ENCODE measurements around the gene CLDN9. TPM values are rescaled to one million over a fixed set of nuclear protein-coding genes. Genes with fewer than 3 reads are reported as not detected.
A peak's percentile ranks its signal among the peaks of the same experiment; 100 is the strongest.

Gene CLDN9
- total and polyA plus RNA-seq, 8 donors = 1.7 to 12.1 (median 3.0) TPM

- H3K4me1 ChIP-seq = peaks cover 0 to 16% (median 10%) of the 10 kb centered on the region in 3 donors
- ATAC-seq (no peak), DNase-seq (no peak), FAIRE-seq (no peak)
- WGBS, 2 donors = 80 to 86% methylated on average over 14 of the region's 14 CpGs
- no peaks in the 10 kb centered on the region for H3K9me3 ChIP-seq
- peak overlapping the region in 2 of 4 donors; percentile 90 to 92 for H3K27ac ChIP-seq
- no peaks in the 10 kb centered on the region for H3K27me3 ChIP-seq
- H3K4me3 ChIP-seq = no peak overlapping the region
- TF ChIP-seq CTCF (IDR thresholded peaks at IDR 0.05) = no peak
- no peaks in the 10 kb centered on the region for H3K36me3 ChIP-seq
- intact Hi-C loops (cut with DNase I) = no loop called here
Observed at GRCh38 chr16:3060339-3061127, 47.8 kb downstream of the CLDN9 start.

- Histone ChIP-seq H3K4me1 (peaks cover 0 to 16% (median 10%) of the 10 kb centered on the region in 3 donors), H3K36me3 (no peaks in the 10 kb centered on the region), H3K9me3 (no peaks in the 10 kb centered on the region), H3K27me3 (no peaks in the 10 kb centered on the region), H3K4me3 (no peak overlapping the region), H3K27ac (no peak overlapping the region)
- intact Hi-C loops (cut with DNase I) = no loop called here
- ATAC-seq = no peak
- DNase-seq = no peak
- TF ChIP-seq CTCF (IDR thresholded peaks at IDR 0.05) = no peak
- FAIRE-seq = no peak
- 91 to 95% methylated on average over 6 of the region's 6 CpGs for WGBS, 2 donors
Observed at GRCh38 chr16:3062553-3062952, 49.8 kb downstream of the CLDN9 start.

- no peak overlapping the region for H3K27ac ChIP-seq
- H3K9me3 ChIP-seq = no peaks in the 10 kb centered on the region
- DNase-seq (no peak), ATAC-seq (no peak), FAIRE-seq (no peak)
- H3K27me3 ChIP-seq = no peaks in the 10 kb centered on the region
- intact Hi-C loops (cut with DNase I) = no loop called here
- no peak overlapping the region for H3K4me3 ChIP-seq
- peaks cover 0 to 16% (median 10%) of the 10 kb centered on the region in 3 donors for H3K4me1 ChIP-seq
- H3K36me3 ChIP-seq = no peaks in the 10 kb centered on the region
- no peak for TF ChIP-seq CTCF (IDR thresholded peaks at IDR 0.05)
- WGBS, 2 donors = 95 to 96% methylated on average over 8 of the region's 8 CpGs
Observed at GRCh38 chr16:3063625-3064386, 51.1 kb downstream of the CLDN9 start.

Other genes with a start within 250 kb of the CLDN9 start
- gene ELOB, start 235.6 kb upstream of the CLDN9 start, total RNA-seq = 100 to 1,000 TPM in 2 of 6 donors, 10 to 100 TPM in 4; 69.9 to 107 (median 95.0) TPM
- 100 to 1,000 TPM; 157 to 318 TPM for gene ELOB, start 235.6 kb upstream of the CLDN9 start, polyA plus RNA-seq
- not detected for gene PRSS33, start 225.4 kb upstream of the CLDN9 start, total RNA-seq
- under 1 TPM in 1 of 2 donors, not detected in 1; 0.05 TPM for gene PRSS33, start 225.4 kb upstream of the CLDN9 start, polyA plus RNA-seq
- not detected for gene PRSS41, start 214.5 kb upstream of the CLDN9 start, total RNA-seq
- gene PRSS41, start 214.5 kb upstream of the CLDN9 start, polyA plus RNA-seq = not detected
- 1 to 10 TPM in 4 of 6 donors, under 1 TPM in 1, not detected in 1; 0.60 to 3.2 (median 1.4) TPM for gene PRSS21, start 195.7 kb upstream of the CLDN9 start, total RNA-seq
- under 1 TPM; 0.59 to 0.99 TPM for gene PRSS21, start 195.7 kb upstream of the CLDN9 start, polyA plus RNA-seq
- 1 to 10 TPM in 1 of 6 donors, under 1 TPM in 5; 0.43 to 1.5 (median 0.80) TPM for gene ZG16B, start 182.6 kb upstream of the CLDN9 start, total RNA-seq
- gene ZG16B, start 182.6 kb upstream of the CLDN9 start, polyA plus RNA-seq = 1 to 10 TPM in 1 of 2 donors, under 1 TPM in 1; 0.65 to 1.7 TPM
- gene PRSS22, start 154.8 kb upstream of the CLDN9 start, total RNA-seq = 10 to 100 TPM in 3 of 6 donors, 1 to 10 TPM in 3; 8.4 to 28.5 (median 13.1) TPM
- gene PRSS22, start 154.8 kb upstream of the CLDN9 start, polyA plus RNA-seq = 10 to 100 TPM; 48.7 to 59.5 TPM
- 10 to 100 TPM in 1 of 6 donors, 1 to 10 TPM in 5; 5.8 to 10.1 (median 7.7) TPM for gene FLYWCH2, start 129.7 kb upstream of the CLDN9 start, total RNA-seq
- 10 to 100 TPM; 18.2 to 26.1 TPM for gene FLYWCH2, start 129.7 kb upstream of the CLDN9 start, polyA plus RNA-seq
- 10 to 100 TPM; 11.5 to 18.6 (median 14.9) TPM for gene FLYWCH1, start 101.0 kb upstream of the CLDN9 start, total RNA-seq
- gene FLYWCH1, start 101.0 kb upstream of the CLDN9 start, polyA plus RNA-seq = 10 to 100 TPM; 31.5 to 40.4 TPM
- under 1 TPM in 3 of 6 donors, not detected in 3; 0.09 to 0.32 (median 0.16) TPM for gene KREMEN2, start 48.6 kb upstream of the CLDN9 start, total RNA-seq
- gene KREMEN2, start 48.6 kb upstream of the CLDN9 start, polyA plus RNA-seq = under 1 TPM; 0.07 to 0.27 TPM
- 1 to 10 TPM; 5.3 to 9.1 (median 6.3) TPM for gene PAQR4, start 43.6 kb upstream of the CLDN9 start, total RNA-seq
- gene PAQR4, start 43.6 kb upstream of the CLDN9 start, polyA plus RNA-seq = 10 to 100 TPM in 1 of 2 donors, 1 to 10 TPM in 1; 6.6 to 12.5 TPM
- gene PKMYT1, start 32.5 kb upstream of the CLDN9 start, total RNA-seq = 1 to 10 TPM in 3 of 6 donors, under 1 TPM in 3; 0.28 to 1.7 (median 1.1) TPM
- gene PKMYT1, start 32.5 kb upstream of the CLDN9 start, polyA plus RNA-seq = 1 to 10 TPM; 3.7 to 4.8 TPM
- 1 to 10 TPM in 2 of 6 donors, under 1 TPM in 4; 0.37 to 5.1 (median 0.73) TPM for gene CLDN6, start 5.3 kb downstream of the CLDN9 start, total RNA-seq
- gene CLDN6, start 5.3 kb downstream of the CLDN9 start, polyA plus RNA-seq = 1 to 10 TPM in 1 of 2 donors, under 1 TPM in 1; 0.12 to 3.2 TPM
- gene TNFRSF12A, start 7.4 kb downstream of the CLDN9 start, total RNA-seq = 10 to 100 TPM; 26.8 to 91.1 (median 66.7) TPM
- 100 to 1,000 TPM; 166 to 185 TPM for gene TNFRSF12A, start 7.4 kb downstream of the CLDN9 start, polyA plus RNA-seq
- 10 to 100 TPM; 10.5 to 24.1 (median 12.4) TPM for gene HCFC1R1, start 11.0 kb downstream of the CLDN9 start, total RNA-seq
- 100 to 1,000 TPM in 1 of 2 donors, 10 to 100 TPM in 1; 93.1 to 119 TPM for gene HCFC1R1, start 11.0 kb downstream of the CLDN9 start, polyA plus RNA-seq
- gene THOC6, start 11.1 kb downstream of the CLDN9 start, total RNA-seq = 10 to 100 TPM in 1 of 6 donors, 1 to 10 TPM in 5; 6.2 to 13.0 (median 7.7) TPM
- gene THOC6, start 11.1 kb downstream of the CLDN9 start, polyA plus RNA-seq = 10 to 100 TPM; 33.2 to 38.2 TPM
- 100 to 1,000 TPM in 1 of 6 donors, 10 to 100 TPM in 5; 48.9 to 106 (median 64.3) TPM for gene BICDL2, start 24.0 kb downstream of the CLDN9 start, total RNA-seq
- gene BICDL2, start 24.0 kb downstream of the CLDN9 start, polyA plus RNA-seq = 100 to 1,000 TPM; 126 to 325 TPM
- gene MMP25, start 33.6 kb downstream of the CLDN9 start, total RNA-seq = 1 to 10 TPM in 2 of 6 donors, under 1 TPM in 4; 0.28 to 1.6 (median 0.72) TPM
- gene MMP25, start 33.6 kb downstream of the CLDN9 start, polyA plus RNA-seq = 1 to 10 TPM; 1.4 to 1.6 TPM
- gene IL32, start 52.7 kb downstream of the CLDN9 start, total RNA-seq = 100 to 1,000 TPM; 151 to 928 (median 250) TPM
- 100 to 1,000 TPM; 232 to 815 TPM for gene IL32, start 52.7 kb downstream of the CLDN9 start, polyA plus RNA-seq
- gene ZSCAN10, start 86.4 kb downstream of the CLDN9 start, total RNA-seq = under 1 TPM in 1 of 6 donors, not detected in 5; 0.35 TPM
- gene ZSCAN10, start 86.4 kb downstream of the CLDN9 start, polyA plus RNA-seq = not detected
- 1 to 10 TPM; 6.5 to 10.0 (median 8.0) TPM for gene ZNF205, start 99.7 kb downstream of the CLDN9 start, total RNA-seq
- gene ZNF205, start 99.7 kb downstream of the CLDN9 start, polyA plus RNA-seq = 10 to 100 TPM; 22.4 to 43.3 TPM
- gene ZNF213, start 122.1 kb downstream of the CLDN9 start, total RNA-seq = 1 to 10 TPM; 5.0 to 8.8 (median 6.7) TPM
- 1 to 10 TPM; 5.8 to 7.5 TPM for gene ZNF213, start 122.1 kb downstream of the CLDN9 start, polyA plus RNA-seq
- gene OR1F1, start 175.3 kb downstream of the CLDN9 start, total RNA-seq = not detected
- gene OR1F1, start 175.3 kb downstream of the CLDN9 start, polyA plus RNA-seq = not detected
- gene ZNF200, start 222.2 kb downstream of the CLDN9 start, total RNA-seq = 1 to 10 TPM; 1.5 to 3.7 (median 2.2) TPM
- 1 to 10 TPM; 2.9 to 3.5 TPM for gene ZNF200, start 222.2 kb downstream of the CLDN9 start, polyA plus RNA-seq
- gene MEFV, start 243.7 kb downstream of the CLDN9 start, total RNA-seq = 1 to 10 TPM in 1 of 6 donors, under 1 TPM in 4, not detected in 1; 0.20 to 1.1 (median 0.78) TPM
- gene MEFV, start 243.7 kb downstream of the CLDN9 start, polyA plus RNA-seq = under 1 TPM; 0.05 to 0.23 TPM

All from pancreas (tissue), 10 donors.